ENCODE results near the gene NUP62. TPM values are rescaled to one million over a fixed set of nuclear protein-coding genes. Genes with fewer than 3 reads are reported as not detected.

Gene NUP62
- total RNA-seq, 1 experiment from 2014 or later: 127 TPM

DNA sequence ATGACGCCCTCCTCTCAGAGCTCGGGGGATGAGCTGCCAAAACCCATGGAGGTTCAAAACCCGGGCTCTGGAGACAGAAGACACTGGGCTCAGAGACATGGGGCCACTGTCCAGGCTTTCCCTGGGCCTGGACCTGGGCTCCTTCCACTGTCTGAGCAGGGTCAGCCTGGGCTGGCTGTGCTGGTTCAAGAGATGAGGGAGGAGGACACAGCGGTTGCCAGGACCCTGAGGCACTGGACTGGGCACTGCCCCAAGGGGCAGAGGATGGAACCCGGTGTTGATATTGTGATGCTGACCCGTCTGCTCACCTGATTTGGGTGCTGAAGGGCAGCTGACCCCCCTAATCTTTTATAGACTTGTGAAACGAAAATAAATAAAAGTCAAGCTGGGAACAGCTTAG, 45.7 kb upstream of the NUP62 start:
- Histone ChIP-seq H2AK5ac (ENCODE audit: insufficient read length, low read length) (no peak overlapping the region), H3K79me2 (ENCODE audit: insufficient read depth, low read length) (no peaks in the 10 kb centered on the region), H3K18ac (ENCODE audit: insufficient read length, low read depth, low read length) (no peak overlapping the region), H3K79me1 (ENCODE audit: insufficient read depth, low read depth, low read length, poor library complexity, severe bottlenecking) (no peaks in the 10 kb centered on the region), H4K91ac (ENCODE audit: insufficient read length, low read depth, low read length) (no peak overlapping the region), H3K56ac (ENCODE audit: insufficient read length, low read depth, low read length) (no peak overlapping the region), H3K23me2 (ENCODE audit: insufficient read length, low read depth, low read length, poor library complexity, severe bottlenecking) (no peaks in the 10 kb centered on the region), H3K9me3 (ENCODE audit: control insufficient read depth, low read depth, low read length) (no peaks in the 10 kb centered on the region), H3K4me1 (ENCODE audit: insufficient read depth, low read length) (no peaks in the 10 kb centered on the region), H3K9ac (ENCODE audit: extremely low read depth, insufficient read length, low read length) (no peak overlapping the region), H4K20me1 (ENCODE audit: control insufficient read depth, insufficient read depth, insufficient read length) (no peaks in the 10 kb centered on the region), H2BK20ac (ENCODE audit: low read depth, low read length, poor library complexity, severe bottlenecking) (no peak overlapping the region), H3K27ac (ENCODE audit: insufficient read length, low read depth, low read length) (no peak overlapping the region), H4K8ac (replicated peaks; ENCODE audit: insufficient read length, low read depth, low read length) (no peak overlapping the region), H4K5ac (ENCODE audit: insufficient read length, low read depth, low read length) (no peak overlapping the region), H2BK120ac (ENCODE audit: low read depth, low read length, poor library complexity, severe bottlenecking) (no peak overlapping the region), H2BK15ac (ENCODE audit: low read depth, low read length) (no peak overlapping the region), H3K27me3 (ENCODE audit: insufficient read depth, low read length) (no peaks in the 10 kb centered on the region), H3K23ac (ENCODE audit: insufficient read length, low read depth, low read length) (no peak overlapping the region), H3K4ac (ENCODE audit: low read depth, low read length) (no peak overlapping the region), H3K4me2 (ENCODE audit: insufficient read depth, insufficient read length, low read length) (no peak overlapping the region), H2BK5ac (ENCODE audit: insufficient read length, low read length) (no peak overlapping the region), H3T11ph (ENCODE audit: low read length) (no peak overlapping the region), H2AFZ (ENCODE audit: low read length) (no peak overlapping the region), H3K14ac (ENCODE audit: insufficient read depth, low read length) (no peak overlapping the region), H2BK12ac (ENCODE audit: insufficient read length, low read depth, low read length) (no peak overlapping the region)
- WGBS (ENCODE audit: extremely low coverage, insufficient read length, low lambda C conversion rate): no CpG with 5 or more reads among the region's 7 CpGs
- no peak for DNase-seq
- H3K27ac Mint-ChIP-seq: no peak overlapping the region
- peaks cover 7% of the 10 kb centered on the region for H3K27me3 Mint-ChIP-seq (ENCODE audit: low read depth)
- no peaks in the 10 kb centered on the region for H3K4me1 Mint-ChIP-seq
- no peak overlapping the region for H3K4me3 Mint-ChIP-seq
- H3K36me3 Mint-ChIP-seq (ENCODE audit: insufficient read depth in 1 of 3, low read depth in 3 of 3): 0 out of 7 replicates have a peak, but pooled peaks cover 0 to 3% (median 0%) of the 10 kb centered on the region in 3 experiments
- TF ChIP-seq, protein P1, sequence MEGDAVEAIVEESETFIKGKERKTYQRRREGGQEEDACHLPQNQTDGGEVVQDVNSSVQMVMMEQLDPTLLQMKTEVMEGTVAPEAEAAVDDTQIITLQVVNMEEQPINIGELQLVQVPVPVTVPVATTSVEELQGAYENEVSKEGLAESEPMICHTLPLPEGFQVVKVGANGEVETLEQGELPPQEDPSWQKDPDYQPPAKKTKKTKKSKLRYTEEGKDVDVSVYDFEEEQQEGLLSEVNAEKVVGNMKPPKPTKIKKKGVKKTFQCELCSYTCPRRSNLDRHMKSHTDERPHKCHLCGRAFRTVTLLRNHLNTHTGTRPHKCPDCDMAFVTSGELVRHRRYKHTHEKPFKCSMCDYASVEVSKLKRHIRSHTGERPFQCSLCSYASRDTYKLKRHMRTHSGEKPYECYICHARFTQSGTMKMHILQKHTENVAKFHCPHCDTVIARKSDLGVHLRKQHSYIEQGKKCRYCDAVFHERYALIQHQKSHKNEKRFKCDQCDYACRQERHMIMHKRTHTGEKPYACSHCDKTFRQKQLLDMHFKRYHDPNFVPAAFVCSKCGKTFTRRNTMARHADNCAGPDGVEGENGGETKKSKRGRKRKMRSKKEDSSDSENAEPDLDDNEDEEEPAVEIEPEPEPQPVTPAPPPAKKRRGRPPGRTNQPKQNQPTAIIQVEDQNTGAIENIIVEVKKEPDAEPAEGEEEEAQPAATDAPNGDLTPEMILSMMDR (conservative IDR thresholded peaks at IDR 0.05): no peak
- no peaks in the 10 kb centered on the region for H3K9me3 Mint-ChIP-seq
